KOPT-K1 (cell line): ENCODE data around the gene KCNG3.

Experiments
- H3K27ac ChIP-seq: fragments of 200-600 bp; sonication (generic); 2 replicates; pipeline ENCODE4 v1.5.1; 2016; ENCODE audit warnings: antibody characterized with exemption, mild to moderate bottlenecking, low read depth, low read length; ENCODE audit not compliant: poor library complexity, severe bottlenecking
- H3K36me3 ChIP-seq: fragments of 200-600 bp; sonication (generic); 2 replicates; pipeline ENCODE4 v1.5.1; 2017; ENCODE audit warnings: antibody characterized with exemption, mild to moderate bottlenecking, low read length, moderate library complexity; ENCODE audit not compliant: insufficient read depth
- H3K9me3 ChIP-seq: fragments of 200-600 bp; sonication (generic); 2 replicates; pipeline ENCODE4 v1.5.1; 2017; ENCODE audit warnings: antibody characterized with exemption, low read length, mild to moderate bottlenecking; ENCODE audit not compliant: insufficient read depth, poor library complexity, severe bottlenecking

Gene KCNG3

DNA sequence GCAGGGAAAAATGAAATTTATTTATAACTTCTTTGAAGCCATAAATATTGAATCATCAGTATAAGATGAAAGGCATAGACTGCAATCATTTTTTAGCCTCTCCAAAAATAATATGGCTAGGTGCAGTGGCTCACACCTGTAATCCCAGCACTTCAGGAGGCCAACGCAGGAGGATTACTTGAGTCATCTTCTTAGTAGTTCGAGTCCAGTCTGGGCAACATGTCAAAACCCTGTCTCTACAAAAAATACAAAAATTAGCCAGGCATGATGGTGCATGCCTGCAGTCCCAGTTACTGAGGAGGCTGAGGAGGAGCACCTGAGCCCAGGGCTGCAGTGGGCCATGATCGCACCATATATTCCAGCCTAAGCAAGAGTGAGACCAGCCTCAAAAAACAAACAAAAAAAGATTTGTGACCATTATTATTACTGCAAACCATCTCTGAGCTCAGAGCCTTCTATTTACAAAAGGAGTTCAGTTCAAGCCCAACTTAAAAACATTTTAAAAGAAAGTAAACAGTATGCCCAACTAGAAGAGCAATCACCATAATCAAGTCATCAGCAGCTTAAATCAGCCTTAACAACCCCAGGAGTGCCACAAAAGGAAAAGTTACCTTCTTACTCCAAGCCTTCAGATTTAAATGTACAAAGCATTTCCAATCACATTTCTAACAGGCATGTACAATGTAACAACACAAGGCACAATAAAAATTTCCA is 37.5 kb downstream of the KCNG3 start:
- Histone ChIP-seq H3K9me3 (no peaks in the 10 kb centered on the region), H3K27ac (no peak overlapping the region), H3K36me3 (no peaks in the 10 kb centered on the region)

DNA sequence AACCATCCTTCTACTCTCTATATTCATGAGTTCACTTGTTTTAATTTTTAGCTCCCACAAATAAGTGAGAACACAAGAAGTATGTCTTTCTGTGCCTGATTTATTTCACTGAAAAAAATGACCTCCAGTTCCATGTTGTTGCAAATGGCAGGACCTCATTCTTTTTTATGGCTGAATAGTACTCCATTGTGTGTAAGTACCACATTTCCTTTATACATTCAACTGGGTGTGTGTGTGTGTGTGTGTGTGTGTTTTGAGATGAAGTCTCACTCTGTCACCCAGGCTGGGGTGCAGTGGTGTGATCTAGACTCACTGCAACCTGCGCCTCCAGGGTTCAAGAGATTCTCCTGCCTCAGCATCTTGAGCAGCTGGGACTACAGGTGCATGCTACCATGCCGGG is 41.2 kb downstream of the KCNG3 start:
- H3K9me3 ChIP-seq, result no peaks in the 10 kb centered on the region
- no peak overlapping the region for H3K27ac ChIP-seq
- H3K36me3 ChIP-seq, result no peaks in the 10 kb centered on the region

DNA sequence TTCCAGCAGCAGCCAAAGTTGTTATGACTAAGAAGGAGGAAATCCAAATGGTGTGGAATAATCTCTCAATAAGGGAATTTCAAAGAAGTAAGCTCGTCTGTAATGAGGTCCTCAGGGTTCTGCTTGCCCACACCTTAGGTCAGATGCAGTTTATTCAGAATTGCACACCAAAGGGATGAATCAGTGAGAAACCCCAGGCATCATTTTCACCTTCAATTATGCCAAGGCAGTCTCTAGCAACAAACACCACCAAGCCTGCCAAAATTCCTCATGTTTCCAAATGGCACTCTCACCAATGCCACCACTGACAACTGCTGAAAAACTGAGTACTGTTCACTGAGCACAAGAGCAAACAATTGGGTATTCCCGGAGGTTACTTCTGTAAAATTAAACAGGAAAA is 43.6 kb downstream of the KCNG3 start:
- no peaks in the 10 kb centered on the region for H3K9me3 ChIP-seq
- no peaks in the 10 kb centered on the region for H3K36me3 ChIP-seq
- H3K27ac ChIP-seq, result no peak overlapping the region

DNA sequence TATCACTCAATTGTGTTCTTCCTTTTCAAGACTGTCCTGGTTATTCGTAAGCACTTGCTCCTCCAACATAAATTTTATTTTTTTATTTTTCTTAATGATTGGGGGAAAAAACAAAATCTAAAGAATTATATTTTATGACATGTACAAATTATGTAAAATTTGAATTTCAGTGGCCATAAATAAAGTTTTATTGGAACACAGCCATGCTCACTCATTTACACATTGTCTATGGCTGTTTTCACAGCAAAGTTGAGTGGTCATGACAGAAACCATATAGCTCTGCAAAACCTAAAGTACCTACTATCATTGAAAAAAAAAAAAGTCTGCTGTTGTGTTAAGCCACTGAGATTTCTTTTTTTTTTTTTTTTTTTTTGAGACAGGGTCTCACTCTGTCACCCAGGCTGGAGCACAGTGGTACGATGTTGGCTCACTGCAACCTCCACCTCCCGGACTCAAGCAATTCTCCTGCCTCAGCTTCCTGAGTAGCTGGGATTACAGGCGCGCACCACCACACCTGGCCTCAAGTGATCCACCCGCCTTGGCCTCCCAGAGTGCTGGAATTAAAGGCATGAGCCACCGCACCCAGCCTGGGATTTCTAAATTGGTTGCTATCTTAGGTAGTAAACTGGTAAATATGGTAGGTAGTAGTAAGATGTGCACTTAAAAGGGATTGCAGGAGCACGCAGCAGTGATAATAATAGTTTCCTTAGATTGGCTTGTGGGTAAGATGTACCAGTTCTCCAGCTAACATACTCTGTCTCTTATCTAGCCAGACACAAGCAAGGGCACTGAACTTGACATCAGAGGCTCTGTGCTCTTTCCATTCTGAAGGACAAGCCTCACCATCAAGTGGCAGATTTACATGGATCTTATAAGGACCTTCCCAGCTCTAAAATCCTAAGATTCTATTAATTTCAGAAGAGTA is 44.4 kb downstream of the KCNG3 start:
- H3K36me3 ChIP-seq, result no peaks in the 10 kb centered on the region
- no peaks in the 10 kb centered on the region for H3K9me3 ChIP-seq
- H3K27ac ChIP-seq, result no peak overlapping the region

DNA sequence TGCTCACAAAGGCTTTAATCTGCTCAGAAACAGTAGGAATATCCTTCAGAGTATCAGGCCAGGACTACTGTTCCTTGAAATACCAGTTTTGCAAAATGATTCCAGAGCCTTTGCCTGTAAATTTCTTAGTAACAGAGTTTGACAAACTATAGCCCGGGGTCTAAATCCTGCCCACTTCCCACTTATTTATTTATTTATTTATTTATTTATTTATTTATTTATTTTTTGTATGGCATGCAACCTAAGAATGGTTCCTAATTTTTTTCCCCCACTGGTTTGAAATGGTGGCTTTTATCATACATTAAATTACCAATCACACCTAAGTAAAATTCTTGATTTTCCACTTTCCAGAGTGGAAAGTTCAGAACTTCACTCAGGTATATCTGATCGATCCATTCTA is 45.6 kb downstream of the KCNG3 start:
- Histone ChIP-seq H3K27ac (no peak overlapping the region), H3K36me3 (no peaks in the 10 kb centered on the region), H3K9me3 (no peaks in the 10 kb centered on the region)

DNA sequence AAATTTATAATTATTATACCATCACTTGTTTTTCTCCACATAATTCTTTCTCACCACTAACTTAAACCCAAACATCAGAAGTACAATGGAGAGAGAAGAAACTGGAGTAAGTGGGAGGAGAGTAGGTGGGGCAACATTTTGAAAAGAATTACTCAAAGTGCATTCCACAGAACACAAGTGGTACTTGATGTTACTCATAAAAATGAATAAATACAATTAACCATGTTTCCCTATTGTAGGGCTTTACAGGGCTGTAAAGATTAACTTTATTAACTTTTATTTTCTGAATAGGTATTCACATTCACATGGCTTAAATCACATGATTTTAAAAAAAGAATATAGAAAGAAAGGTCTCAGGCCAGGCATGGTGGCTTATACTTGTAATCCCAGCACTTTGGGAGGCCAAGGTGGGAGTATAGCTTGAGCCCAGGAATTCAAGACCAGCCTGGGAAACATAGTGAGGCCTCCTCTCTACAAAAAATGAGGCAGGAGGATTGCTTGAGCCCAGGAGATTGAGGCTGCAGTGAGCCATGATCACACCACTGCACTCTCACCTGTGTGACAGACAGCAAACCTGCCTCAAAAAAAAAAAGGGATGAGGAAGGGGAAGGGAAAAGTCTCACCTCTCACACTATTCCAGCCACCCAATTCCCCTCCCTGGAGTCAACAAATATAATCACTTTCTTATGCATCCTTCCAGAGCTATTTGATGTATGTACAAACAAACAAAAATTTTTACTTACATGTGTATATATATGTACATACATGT is 47.1 kb downstream of the KCNG3 start:
- Histone ChIP-seq H3K36me3 (no peaks in the 10 kb centered on the region), H3K27ac (no peak overlapping the region), H3K9me3 (no peaks in the 10 kb centered on the region)

DNA sequence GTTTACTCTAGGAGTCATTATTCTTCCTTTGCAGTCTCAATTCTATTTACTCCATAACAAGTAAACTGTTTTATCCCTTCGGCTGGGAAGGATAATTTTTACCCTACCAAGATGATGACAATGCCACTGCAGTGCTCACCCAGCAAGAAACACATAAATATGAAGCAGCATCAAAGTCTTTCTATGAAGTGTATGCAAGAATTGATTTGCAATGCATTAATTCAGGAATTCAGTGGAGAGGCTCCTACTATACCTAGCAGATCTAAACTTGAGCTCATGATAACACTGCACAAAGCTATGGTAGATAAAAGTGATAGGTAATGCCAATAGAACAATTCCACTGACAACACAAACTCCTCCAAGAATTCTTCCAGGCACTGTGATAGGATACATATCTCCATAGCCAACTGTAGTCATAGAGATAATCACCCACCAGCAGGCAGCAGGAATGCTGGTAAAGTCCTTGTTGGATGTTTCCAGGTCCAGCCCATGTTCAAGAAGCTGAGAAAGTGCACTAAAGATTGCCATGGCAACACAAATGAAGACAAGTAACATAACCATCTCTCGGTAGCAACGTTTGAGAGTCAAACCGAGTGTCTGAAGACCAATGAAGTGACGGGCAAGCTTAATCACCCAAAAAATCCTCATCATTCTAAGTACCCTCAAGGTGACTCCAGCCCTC is 49.9 kb downstream of the KCNG3 start:
- Histone ChIP-seq H3K27ac (no peak overlapping the region), H3K9me3 (no peaks in the 10 kb centered on the region), H3K36me3 (no peaks in the 10 kb centered on the region)

DNA sequence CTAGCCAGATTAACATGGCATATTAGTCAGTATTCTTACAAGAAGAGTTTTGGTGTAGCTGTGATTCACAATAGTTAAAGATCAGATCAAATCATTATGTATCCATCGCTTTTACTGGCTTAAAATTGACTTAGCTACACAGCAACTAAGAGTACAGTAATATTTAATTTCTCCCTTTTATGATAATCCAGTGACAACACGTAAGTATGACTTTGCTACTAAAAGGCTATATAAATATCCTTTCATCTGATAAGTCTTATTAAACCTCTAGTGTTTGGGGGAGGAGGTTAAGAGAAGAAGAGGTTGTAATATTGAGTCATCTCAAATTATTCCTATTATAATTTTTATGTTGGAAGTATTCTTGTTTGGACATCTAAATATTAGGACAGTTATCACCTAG is 51.0 kb downstream of the KCNG3 start:
- no peak overlapping the region for H3K27ac ChIP-seq
- no peaks in the 10 kb centered on the region for H3K36me3 ChIP-seq
- no peaks in the 10 kb centered on the region for H3K9me3 ChIP-seq

DNA sequence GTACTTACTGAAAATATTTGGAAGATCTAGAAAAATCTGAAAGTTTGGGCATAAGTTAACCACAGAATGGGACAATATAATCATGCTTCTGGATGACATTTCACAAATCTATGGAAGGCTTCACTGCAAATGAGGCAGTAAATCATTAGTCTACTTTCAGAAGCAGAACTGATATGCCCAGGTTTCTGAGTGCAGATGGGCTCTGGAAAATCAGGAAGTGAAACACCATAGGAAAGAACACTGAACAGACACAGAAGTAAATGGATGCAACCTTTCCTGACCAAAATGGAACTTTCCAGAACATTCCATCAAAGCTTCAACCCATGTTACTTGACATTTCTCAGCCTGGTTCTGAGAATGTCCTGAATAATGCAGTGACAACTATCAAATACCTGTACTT is 55.1 kb downstream of the KCNG3 start:
- no peaks in the 10 kb centered on the region for H3K36me3 ChIP-seq
- no peak overlapping the region for H3K27ac ChIP-seq
- no peaks in the 10 kb centered on the region for H3K9me3 ChIP-seq

DNA sequence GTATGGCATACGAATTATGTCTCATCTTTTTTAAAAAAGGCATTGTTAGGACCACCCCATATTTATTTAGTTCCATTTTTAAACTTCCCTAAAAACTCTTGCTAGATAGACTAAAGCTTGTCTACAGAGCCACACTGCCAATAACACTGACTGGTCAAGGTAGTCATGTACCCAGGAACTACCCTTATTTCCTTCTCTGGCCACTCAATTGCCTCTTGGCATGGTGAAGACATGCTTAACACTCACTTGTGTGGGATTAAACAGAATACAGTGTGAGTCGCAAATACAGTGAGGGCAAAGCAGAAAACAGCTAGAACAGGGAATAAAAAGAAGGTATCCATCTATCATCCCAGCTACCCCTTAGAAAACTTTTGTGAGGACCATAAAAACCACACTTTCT is 57.4 kb downstream of the KCNG3 start:
- Histone ChIP-seq H3K9me3 (no peaks in the 10 kb centered on the region), H3K27ac (no peak overlapping the region), H3K36me3 (no peaks in the 10 kb centered on the region)

DNA sequence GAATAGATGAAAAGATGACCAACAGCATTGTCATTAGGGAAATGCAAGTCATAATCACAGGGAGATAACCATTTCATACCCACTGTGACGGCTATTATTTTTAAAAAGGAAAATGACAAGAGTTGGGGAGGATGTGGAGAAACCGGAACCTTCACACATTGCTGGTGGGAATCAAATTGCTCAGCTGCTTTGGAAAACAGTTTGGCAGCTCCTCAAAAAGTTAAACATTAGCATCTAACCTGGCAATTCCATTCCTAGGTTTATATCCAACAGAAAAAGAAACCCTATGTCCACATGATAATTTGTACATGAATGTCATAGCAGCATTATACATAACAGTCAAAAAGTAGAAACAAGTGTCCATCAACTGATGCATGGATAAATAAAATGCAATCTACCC is 58.2 kb downstream of the KCNG3 start:
- H3K9me3 ChIP-seq, result no peaks in the 10 kb centered on the region
- H3K27ac ChIP-seq, result no peak overlapping the region
- no peaks in the 10 kb centered on the region for H3K36me3 ChIP-seq

DNA sequence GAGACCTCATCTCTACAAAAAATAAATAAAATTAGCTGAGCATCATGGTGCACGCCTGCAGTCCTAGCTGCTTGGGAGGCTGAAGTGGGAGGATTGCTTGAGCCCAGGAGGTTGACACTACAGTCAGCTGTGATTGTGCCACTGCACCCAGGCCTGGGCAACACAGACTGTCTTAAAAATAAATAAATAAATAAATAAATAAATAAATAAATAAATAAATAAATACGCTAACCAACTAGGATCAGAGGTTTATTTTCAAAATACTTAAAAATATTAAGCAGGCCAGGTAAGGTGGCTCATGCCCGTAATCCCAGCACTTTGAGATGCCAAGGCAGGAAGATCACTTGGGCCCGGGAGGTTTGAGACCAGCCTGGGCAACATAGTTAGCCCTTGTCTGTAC is 63.6 kb downstream of the KCNG3 start:
- Histone ChIP-seq H3K36me3 (no peaks in the 10 kb centered on the region), H3K27ac (no peak overlapping the region), H3K9me3 (no peaks in the 10 kb centered on the region)

DNA sequence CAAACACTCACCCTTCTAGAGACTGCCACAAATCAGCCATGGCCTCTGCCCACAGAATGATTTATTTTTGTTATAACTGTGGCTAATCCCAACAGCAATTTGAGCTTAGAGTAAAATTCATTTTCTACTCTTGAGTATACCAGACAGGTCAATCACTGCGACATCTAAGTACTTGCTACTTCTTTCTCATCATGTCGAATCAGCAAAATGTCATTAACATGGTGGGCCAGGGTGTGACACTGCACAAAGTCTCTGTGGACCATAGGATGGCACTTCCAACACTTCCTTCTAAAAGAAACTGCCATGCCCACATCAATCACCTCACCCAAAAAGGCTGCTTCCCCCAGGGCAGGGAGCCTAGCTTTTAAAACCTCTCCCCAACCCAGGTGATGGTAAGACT is 64.4 kb downstream of the KCNG3 start:
- no peaks in the 10 kb centered on the region for H3K9me3 ChIP-seq
- H3K36me3 ChIP-seq, result no peaks in the 10 kb centered on the region

DNA sequence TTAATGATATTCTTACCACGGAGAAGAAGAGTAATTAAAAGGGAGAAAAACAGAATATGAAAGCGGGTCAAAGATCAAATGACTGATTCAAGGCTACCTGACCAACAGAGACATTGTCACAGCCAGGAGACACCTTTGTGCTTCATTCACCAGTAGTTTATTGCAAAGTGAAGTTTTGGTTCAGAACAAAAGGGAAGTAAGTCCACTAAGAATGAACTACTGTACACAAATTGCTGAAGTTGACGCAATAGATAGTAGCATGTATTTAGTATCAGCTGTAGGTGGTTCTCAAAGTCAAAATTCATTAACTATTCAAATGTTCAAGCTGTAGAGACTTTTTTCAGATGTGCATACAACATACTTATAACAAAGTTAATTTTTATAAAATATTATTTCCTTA is 68.1 kb downstream of the KCNG3 start:
- Histone ChIP-seq H3K36me3 (no peaks in the 10 kb centered on the region), H3K27ac (no peak overlapping the region), H3K9me3 (no peaks in the 10 kb centered on the region)

More for the DNA sequence above, 64.4 kb downstream of the KCNG3 start:
- no peak overlapping the region for H3K27ac ChIP-seq

DNA sequence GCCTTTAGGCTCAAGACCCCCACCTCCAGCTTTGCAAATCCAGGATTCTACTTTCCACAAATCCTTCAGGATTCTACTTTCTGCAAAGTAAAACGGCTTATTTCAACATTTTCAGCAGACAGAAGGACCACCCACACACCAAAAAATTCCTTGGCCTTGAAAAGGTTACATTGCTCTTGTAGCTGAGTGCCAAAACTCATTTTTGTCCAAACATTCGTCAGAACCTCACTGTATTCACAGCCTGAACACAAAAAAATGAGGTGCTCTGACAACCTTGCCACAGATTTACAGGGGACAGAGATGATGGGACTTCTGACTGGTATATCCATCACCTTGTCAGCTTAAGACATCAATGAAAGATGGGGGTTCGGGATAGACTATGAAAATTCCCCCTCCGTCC is 69.7 kb downstream of the KCNG3 start:
- H3K27ac ChIP-seq, result no peak overlapping the region
- no peaks in the 10 kb centered on the region for H3K9me3 ChIP-seq
- no peaks in the 10 kb centered on the region for H3K36me3 ChIP-seq
